AG04450 (cell line): ENCODE measurements around the gene ST3GAL6. TPM values are rescaled to one million over a fixed set of nuclear protein-coding genes. Genes with fewer than 3 reads are reported as not detected.

Experiments
- CTCF ChIA-PET: fragments of 300-600, 350-600 bp; formaldehyde crosslinking; extraction: SDS; loops from one replicate; lab custom pipeline; 2022; ENCODE audit warnings: antibody characterized with exemption, inconsistent platforms; lab: Charles Lee
- POLR2A ChIA-PET: fragments of 350-600 bp; formaldehyde crosslinking; extraction: SDS; loops from one replicate; lab custom pipeline; 2021; ENCODE audit warnings: antibody characterized with exemption, inconsistent platforms; lab: Yijun Ruan, JAX
- DNase-seq: peaks from one replicate; pipeline ENCODE4 v3.0.0-alpha.2; 2011; ENCODE audit warnings: low read depth, low spot score
- H3K27ac ChIP-seq: one replicate; pipeline ENCODE4 v1.5.1; 2012; ENCODE audit warnings: low read depth, low read length, control low read depth
- H3K27me3 ChIP-seq: one replicate; pipeline ENCODE4 v1.6.0; 2012; ENCODE audit warnings: low read length; ENCODE audit not compliant: control insufficient read depth, insufficient read depth
- H3K4me3 ChIP-seq: 2 replicates; pipeline ENCODE4 v1.5.1; 2011; ENCODE audit warnings: mild to moderate bottlenecking, low read depth, low read length, control low read depth
- H3K9me3 ChIP-seq: 2 replicates; pipeline ENCODE4 v1.5.1; 2012; ENCODE audit warnings: low read length; ENCODE audit not compliant: control insufficient read depth, insufficient read depth
- polyA plus RNA-seq: library from polyadenylated mRNA; depleted of rRNA; stranded (reverse); fragments of >200 nt; gene quantifications from 2 replicates; pipeline ENCODE4 v1.2.3, GENCODE V29; 2011
- TF ChIP-seq, protein P1 (sequence below): IDR thresholded peaks from 2 replicates; pipeline ENCODE4 v1.5.1; 2011; ENCODE audit warnings: low read depth, low read length, control low read depth, inconsistent platforms

The ST3GAL6 gene
- polyA plus RNA-seq, 1 experiment: 1.9 TPM

DNA sequence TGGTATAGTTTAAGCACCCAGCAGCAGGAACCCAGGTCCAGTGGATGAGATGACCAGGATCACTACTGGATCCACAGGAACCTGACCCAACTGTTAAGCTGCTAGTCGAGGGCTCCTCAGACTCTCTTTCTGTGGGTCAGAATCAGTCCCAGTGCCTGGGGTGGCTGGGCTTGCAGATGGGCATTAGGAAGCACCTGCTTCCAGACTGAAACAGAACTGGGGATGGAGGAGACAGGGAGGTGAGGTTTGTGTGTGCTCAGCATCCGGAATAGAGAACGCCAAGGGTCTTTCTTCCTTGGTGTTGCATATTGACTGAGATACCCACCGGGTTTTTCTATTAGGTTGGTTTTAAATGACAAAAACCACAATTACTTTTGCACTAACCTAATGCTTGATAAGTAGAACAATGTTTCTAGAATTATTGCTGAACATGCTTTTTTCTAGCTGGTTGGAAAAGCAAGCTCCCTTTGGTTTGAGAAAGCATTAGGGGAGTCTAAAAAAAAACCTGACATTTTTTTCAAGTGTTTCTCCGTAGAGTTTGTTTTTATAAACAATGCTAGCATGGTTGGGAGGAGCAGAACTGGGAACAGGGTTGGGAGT lies 779 bp downstream of the ST3GAL6 start:
- no peak overlapping the region for H3K27ac ChIP-seq
- H3K9me3 ChIP-seq: no peaks in the 10 kb centered on the region
- no peak for DNase-seq
- no peak overlapping the region for H3K4me3 ChIP-seq
- no peaks in the 10 kb centered on the region for H3K27me3 ChIP-seq
- ChIA-PET CTCF (interaction anchor here (1.0 to 1.4 kb wide), 3 partner anchors 9 to 161 kb away, joined by 3 to 4 read pairs (median 4); no protein-coding TSS in a partner anchor), POLR2A (no interaction called here)
- TF ChIP-seq, protein P1, sequence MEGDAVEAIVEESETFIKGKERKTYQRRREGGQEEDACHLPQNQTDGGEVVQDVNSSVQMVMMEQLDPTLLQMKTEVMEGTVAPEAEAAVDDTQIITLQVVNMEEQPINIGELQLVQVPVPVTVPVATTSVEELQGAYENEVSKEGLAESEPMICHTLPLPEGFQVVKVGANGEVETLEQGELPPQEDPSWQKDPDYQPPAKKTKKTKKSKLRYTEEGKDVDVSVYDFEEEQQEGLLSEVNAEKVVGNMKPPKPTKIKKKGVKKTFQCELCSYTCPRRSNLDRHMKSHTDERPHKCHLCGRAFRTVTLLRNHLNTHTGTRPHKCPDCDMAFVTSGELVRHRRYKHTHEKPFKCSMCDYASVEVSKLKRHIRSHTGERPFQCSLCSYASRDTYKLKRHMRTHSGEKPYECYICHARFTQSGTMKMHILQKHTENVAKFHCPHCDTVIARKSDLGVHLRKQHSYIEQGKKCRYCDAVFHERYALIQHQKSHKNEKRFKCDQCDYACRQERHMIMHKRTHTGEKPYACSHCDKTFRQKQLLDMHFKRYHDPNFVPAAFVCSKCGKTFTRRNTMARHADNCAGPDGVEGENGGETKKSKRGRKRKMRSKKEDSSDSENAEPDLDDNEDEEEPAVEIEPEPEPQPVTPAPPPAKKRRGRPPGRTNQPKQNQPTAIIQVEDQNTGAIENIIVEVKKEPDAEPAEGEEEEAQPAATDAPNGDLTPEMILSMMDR: no peak

- no peak for DNase-seq
- no peaks in the 10 kb centered on the region for H3K9me3 ChIP-seq
- no peaks in the 10 kb centered on the region for H3K27me3 ChIP-seq
- ChIA-PET POLR2A (no interaction called here), CTCF (interaction anchor here (1.0 to 1.4 kb wide), 3 partner anchors 9 to 162 kb away, joined by 3 to 4 read pairs (median 4); no protein-coding TSS in a partner anchor)
- H3K4me3 ChIP-seq: no peak overlapping the region
- H3K27ac ChIP-seq: no peak overlapping the region
- TF ChIP-seq, protein P1: no peak
These were observed 1.3 kb downstream of the ST3GAL6 start for GRCh38 chr3:98764472-98764884.

DNA sequence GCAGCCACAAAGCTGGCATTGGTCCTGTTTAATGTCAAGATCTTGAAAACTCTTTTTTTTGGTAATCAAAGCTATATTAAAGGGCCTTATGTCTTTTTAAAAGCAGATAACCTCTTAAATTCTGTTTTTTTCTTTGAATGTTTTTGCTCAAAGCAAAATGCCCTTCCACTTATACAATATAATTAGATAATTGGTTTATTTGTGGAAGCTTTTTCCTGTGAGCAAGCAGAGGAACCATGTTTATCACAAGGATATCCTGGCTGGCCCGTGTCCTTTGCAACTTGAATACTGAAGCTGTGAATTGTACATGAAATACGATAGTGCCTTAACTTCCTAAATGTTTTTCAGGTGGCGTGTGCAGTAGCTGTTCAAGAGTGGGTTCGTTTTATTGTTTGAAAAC lies 2.6 kb downstream of the ST3GAL6 start:
- no peaks in the 10 kb centered on the region for H3K9me3 ChIP-seq
- no peaks in the 10 kb centered on the region for H3K27me3 ChIP-seq
- ChIA-PET CTCF (interaction anchor here (0.5 kb wide), 1 partner anchor 741 kb away, joined by 3 read pairs; no protein-coding TSS in a partner anchor), POLR2A (no interaction called here)
- H3K4me3 ChIP-seq: no peak overlapping the region
- no peak for DNase-seq
- TF ChIP-seq, protein P1: no peak
- no peak overlapping the region for H3K27ac ChIP-seq

DNA sequence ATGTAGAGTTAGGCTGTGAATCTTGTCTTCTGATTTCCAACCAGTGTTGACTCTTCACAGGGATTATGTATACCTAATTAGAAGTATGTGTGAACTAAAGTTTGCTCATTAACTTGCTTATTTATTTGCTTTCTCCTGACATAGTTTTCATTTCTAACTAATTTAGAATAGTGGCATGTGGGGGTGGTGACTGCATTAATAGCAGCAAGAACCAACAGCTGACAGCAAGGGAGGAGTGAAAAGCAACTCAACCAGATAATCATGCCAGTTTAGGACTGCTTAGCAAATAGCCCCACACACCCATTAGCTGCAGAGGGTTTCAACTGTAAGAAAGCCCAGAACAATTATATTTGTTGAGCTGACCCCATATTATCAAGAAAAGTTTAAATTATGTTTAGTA lies 3.8 kb downstream of the ST3GAL6 start:
- no peak for DNase-seq
- H3K27me3 ChIP-seq: no peaks in the 10 kb centered on the region
- TF ChIP-seq, protein P1: no peak
- H3K4me3 ChIP-seq: no peak overlapping the region
- H3K27ac ChIP-seq: no peak overlapping the region
- ChIA-PET CTCF (no interaction called here), POLR2A (no interaction called here)
- H3K9me3 ChIP-seq: no peaks in the 10 kb centered on the region

DNA sequence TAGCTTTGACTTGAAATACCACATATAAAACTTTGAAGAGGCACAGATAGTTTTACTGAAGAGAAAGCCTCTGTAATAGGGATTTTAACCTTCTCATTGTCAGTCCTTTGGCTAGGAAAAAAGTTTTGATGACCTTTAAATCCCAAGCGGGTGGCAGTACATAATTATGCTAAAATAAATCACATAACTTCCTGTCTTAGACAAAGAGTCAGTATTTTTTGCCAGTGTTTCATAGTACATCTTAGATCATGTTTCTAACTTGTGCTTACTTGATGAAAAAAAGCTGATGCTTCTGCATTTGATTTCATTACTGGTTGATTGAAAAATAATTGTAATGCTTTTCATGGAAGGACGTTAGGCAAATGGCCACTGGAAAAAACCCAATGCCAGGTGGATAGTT lies 5.8 kb downstream of the ST3GAL6 start:
- Histone ChIP-seq H3K9me3 (no peaks in the 10 kb centered on the region), H3K27ac (no peak overlapping the region), H3K27me3 (no peaks in the 10 kb centered on the region), H3K4me3 (no peak overlapping the region)
- TF ChIP-seq, protein P1: no peak
- DNase-seq: no peak
- ChIA-PET POLR2A (no interaction called here), CTCF (interaction anchor here (0.6 to 1.5 kb wide), 2 partner anchors 88 to 167 kb away, joined by 5 read pairs; no protein-coding TSS in a partner anchor)
